DMS114 treated with DMSO at 0.1 percent for 48 hours (cell line): ENCODE results near the gene CHAT.

ENCODE experiments used
- DNase-seq: peaks from one replicate; lab custom pipeline; 2025; ENCODE audit not compliant: unreplicated experiment; lab: John Stamatoyannopoulos, UW

CHAT gene

GRCh38 chr10:49596836-49597235, 17.0 kb upstream of the CHAT start:
- DNase-seq = no peak

DNA sequence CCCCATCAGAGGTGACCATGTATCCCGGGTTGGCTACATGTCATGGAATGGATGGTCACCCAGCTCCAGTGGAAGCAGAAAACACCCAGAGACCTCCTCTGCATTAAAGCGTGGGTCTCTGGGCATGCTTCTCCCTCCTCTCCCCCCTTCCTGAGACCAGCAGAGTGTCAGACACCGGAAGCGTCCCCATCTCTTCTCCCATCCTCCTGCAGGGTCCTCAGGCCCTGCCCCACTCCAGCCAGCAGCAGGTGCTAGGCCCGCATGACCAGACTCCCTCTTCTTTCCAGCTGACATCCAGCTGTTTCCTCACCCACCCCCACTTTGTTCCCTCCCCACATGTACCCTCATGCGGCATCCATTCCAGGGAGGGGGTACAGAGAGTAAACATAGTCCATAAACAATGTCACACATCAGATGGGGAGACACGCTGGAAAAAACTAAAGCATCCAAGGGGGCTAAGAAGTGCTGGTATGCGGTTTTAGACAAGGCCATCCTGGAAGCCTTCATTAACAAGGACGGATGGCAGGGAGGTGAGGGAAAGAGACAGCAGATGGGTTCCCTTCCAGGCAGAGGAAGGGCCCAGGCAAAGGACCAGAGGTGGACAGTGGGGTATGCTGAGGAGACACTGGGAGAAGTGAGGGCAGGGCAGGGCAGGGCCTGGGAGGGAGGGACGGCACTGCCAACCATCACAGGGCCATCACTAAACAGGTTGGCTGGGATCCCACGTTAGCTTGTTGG, 16.2 kb upstream of the CHAT start:
- no peak for DNase-seq

GRCh38 chr10:49598164-49598856, 15.5 kb upstream of the CHAT start:
- DNase-seq = no peak

DNA sequence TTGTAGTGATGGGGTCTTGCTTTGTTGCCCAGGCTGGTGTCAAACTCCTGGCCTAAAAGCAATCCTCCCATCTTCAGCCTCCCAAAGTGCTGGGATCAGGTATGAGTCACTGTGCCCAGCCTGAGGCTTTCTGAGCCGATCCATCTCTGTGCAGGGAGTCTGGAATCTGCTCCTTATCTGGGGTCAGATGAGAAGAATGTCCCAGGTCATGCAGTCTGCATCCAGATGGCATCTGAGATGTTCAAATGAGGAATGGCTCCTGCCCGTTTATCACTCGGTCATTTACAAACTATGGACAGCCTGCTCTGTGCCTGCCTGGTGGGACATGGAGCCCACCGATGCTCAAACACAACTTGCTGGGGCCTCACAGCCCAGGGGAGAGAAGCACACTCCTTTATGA, 14.9 kb upstream of the CHAT start:
- DNase-seq = no peak

DNA sequence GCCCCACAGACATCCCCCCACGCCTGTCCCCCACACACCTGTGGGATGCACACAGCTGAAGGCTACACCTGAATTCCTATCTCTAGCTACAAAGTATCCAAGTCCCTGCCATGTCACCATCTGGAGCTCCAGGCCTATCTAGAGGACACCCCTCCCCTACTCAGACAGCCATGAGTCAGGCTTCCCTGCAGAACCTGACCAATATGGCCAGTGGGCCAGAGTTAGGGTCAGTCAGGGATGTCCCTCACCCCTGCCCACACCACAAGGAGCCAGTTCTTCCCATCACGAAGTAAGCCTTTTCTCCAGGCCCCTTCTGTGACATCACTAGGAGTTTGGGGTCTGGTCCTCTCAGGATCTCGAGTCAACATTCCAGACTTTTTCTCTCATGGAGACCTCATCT, 14.3 kb upstream of the CHAT start:
- no peak for DNase-seq

DNA sequence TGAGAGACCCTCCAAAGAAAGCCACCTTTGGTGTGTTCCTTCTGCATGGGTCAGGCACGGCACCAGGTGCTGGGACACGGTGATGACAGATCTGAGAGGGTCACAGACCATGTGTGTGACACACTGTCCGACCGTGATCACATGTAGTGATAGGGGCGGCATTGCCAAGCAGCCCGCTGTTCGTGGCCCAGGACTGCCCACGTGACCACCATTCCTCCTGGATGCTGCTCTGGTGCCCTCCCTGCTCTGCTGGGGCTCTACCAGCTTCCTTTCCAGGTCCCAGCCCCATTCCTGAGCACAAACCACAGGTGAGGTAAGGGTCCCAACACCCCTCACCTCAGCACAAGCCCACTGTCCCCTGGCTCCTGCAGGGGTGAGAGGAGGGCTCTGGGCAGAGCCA, 13.8 kb upstream of the CHAT start:
- no peak for DNase-seq

DNA sequence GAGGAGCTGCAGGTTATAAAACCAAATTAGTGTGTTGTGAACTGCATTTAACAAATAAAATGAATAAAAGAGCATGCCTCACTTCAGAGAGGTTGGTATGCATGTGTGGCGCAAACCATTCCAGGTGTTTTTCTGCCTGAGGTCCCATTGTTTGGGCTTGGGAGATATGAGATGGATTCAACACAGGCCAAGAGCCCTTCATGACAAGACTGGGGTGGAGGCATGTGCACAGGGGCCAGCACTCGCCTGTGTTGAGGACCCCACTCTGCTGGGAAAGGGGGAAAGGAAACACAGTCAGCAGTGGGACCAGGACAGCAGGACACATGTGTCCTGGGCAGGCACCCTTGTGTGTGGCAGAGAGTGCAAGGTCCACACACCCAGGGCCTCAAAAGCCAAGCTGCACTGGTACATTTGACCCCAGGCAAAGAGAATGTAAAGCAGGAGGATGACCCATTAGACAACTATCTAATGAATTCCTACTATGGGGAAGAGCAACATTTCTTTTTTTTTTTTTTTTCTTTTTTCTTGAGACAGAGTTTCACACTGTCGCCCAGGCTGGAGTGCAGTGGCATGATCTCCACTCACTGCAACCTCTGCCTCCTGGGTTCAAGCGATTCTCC, 12.9 kb upstream of the CHAT start:
- DNase-seq = no peak

GRCh38 chr10:49601857-49602256, 12.0 kb upstream of the CHAT start:
- DNase-seq = no peak

DNA sequence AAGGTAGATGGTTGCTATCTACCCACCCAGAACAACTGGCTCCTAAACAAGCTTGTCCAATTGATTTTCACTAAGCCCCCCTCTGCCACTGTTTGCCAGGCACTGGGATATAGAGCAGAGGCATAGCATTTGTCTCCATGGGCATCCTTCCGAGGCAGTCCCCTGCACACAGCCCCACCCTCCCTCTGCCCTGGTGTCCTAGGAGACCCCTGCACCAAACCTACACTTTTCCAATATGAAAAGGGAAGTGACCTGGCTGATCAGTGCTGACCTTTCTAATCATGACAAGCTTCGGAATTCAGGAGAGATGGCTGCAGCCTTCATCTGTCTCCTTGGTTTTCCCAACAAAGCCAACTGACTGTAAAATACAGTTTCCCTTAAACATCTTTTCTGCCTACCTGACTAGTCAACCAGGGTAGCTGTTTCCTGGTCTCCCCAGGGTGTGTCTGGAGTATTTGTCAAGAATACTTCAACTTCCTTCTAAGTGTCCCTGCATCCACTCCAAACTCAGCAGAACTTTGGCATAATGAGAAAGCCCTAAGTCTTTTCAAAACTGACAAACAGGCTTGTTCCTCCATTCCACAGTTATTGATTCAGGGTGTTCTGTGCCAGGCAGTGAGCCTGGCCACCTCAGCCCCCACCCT, 11.3 kb upstream of the CHAT start:
- DNase-seq = no peak

DNA sequence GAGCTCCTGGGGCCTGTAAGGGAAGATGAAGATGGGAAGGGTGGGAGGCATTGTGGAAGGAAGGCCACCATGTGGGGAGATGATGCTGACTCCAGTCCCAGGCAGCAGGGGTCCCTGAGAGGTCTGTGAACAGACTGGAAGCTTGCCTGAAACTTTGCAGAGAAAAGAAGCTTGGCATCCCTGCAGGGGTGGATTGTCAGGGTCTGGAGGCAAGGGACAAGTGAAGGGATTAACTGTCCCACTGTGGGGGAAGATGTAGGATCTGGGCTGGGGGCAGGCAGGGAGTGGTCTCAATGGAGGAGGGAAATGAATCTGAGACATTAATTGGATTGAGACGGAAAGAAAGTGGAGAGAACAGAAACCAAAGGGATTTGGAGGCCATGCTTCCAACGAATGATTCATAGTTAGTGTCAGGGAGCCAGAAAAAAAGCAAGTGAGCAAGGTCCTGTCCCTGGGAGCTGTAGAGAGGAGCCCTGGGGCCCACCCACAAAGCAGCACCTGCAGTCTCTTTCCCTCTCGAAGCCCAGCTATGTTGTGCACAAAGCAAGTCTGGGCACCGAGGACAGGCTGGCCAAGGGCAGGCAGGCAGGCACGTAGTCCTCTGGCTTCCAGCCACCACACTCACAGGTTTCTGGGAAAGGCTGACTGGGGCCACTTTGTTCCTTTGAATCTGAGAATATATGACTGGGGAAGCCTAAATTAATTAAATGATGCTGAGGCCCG, 8.5 kb upstream of the CHAT start:
- DNase-seq = no peak

- no peak for DNase-seq
These were observed 7.8 kb upstream of the CHAT start for GRCh38 chr10:49605939-49606509.

DNA sequence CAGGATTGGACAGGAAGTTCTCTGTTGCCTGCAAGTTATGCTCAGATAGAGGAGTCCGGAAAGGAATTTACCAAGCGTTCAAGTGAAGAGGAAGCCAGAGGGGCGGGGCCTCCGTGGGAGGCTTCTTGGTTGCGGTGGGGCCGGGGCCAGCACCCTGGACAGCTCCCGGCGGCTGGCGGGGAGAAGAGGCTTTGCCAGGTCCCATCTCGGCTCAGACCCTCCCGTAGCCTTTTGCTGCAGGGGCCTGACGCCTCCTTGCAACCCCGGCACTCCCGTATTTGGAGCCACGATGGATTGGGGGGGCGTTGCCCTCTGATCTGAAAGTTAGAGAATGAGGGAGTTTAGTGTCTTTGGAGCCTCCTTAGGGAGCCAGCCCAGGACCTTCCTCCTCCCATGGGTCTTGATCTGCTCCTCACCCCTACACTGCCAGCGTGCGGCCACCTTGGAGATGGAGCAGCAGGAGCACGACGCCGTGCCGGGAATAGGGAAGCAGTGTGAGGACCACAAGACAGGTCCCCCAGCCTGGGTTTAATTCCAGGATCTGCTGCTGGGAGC, 6.8 kb upstream of the CHAT start:
- DNase-seq = no peak

- DNase-seq = no peak
These were observed 5.5 kb upstream of the CHAT start for GRCh38 chr10:49608166-49609005.

DNA sequence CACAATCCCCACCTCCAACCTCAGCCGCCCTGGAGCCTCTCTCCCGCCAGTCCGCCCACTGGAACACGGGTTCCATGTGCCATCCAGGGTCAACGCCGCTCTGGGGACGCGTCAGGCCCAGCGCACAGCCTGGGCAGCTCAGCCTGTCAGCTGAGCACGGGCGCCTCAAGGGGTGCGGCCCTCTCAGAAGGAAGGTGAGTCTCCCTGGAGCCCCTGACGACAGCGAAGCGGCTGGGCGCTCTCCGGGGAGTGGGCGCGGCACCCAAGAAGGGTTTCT, 4.9 kb upstream of the CHAT start:
- no peak for DNase-seq

- no peak for DNase-seq
These were observed 4.3 kb upstream of the CHAT start for GRCh38 chr10:49609283-49610113.

GRCh38 chr10:49610114-49610457, 3.8 kb upstream of the CHAT start, which contains the start of gene SLC18A3:
TSS of gene SLC18A3 (plus strand) at chr10:49610310. CDS start at chr10:49610741, 431 bp downstream.
- DNase-seq = no peak

DNA sequence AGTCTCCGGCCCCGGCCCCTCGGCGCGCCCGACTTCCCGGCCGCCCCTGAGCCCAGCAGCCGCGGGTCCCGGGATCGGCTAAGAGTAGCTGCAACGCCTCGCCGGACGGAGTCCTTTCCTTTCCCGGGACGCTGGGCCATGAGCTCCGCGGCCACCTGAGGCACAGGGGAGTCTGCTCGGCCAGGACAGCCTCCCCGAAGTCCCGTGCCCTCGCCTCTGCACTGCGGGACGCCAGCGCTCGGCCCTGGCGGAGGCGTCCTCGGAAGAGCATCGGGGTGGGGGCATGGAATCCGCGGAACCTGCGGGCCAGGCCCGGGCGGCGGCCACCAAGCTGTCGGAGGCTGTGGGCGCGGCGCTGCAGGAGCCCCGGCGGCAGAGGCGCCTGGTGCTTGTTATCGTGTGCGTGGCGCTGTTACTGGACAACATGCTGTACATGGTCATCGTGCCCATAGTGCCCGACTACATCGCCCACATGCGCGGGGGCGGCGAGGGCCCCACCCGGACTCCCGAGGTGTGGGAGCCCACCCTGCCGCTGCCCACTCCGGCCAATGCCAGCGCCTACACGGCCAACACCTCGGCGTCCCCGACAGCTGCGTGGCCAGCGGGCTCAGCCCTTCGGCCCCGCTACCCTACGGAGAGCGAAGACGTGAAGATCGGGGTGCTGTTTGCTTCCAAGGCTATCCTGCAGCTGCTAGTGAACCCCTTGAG, 3.2 kb upstream of the CHAT start:
- DNase-seq = no peak

DNA sequence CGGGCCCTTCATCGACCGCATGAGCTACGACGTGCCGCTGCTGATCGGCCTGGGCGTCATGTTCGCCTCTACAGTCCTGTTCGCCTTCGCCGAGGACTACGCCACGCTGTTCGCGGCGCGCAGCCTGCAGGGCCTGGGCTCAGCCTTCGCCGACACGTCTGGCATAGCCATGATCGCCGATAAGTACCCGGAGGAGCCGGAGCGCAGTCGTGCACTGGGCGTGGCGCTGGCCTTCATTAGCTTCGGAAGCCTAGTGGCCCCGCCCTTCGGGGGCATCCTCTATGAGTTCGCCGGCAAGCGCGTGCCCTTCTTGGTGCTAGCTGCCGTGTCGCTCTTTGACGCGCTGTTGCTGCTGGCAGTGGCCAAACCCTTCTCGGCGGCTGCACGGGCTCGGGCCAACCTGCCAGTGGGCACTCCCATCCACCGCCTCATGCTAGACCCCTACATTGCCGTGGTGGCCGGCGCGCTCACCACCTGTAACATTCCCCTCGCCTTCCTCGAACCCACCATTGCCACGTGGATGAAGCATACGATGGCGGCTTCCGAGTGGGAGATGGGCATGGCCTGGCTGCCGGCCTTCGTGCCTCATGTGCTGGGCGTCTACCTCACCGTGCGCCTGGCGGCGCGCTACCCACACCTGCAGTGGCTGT, 2.5 kb upstream of the CHAT start:
- DNase-seq = no peak
